Erythroblast (primary cell): Measurements from ENCODE around the gene C22orf31.
"Not testable (repeated sequence)": the region's sequence is repeated elsewhere in the genome, so short reads cannot be mapped to it uniquely, and the experiment has no call there.

ENCODE experiments used
- DNase-seq, 2 experiments: peaks; one replicate each; lab custom pipeline; 2025; lab: John Stamatoyannopoulos, UW
- GATA1 ChIP-seq: IDR thresholded peaks from 2 replicates; pipeline ENCODE4 v1.6.1; 2011; ENCODE audit warnings: low read depth, mild to moderate bottlenecking, control low read depth, low read length, moderate library complexity
- POLR2A ChIP-seq: IDR thresholded peaks from 2 replicates; pipeline ENCODE4 v1.6.1; 2011; ENCODE audit warnings: mild to moderate bottlenecking, low read length

C22orf31 gene

DNA sequence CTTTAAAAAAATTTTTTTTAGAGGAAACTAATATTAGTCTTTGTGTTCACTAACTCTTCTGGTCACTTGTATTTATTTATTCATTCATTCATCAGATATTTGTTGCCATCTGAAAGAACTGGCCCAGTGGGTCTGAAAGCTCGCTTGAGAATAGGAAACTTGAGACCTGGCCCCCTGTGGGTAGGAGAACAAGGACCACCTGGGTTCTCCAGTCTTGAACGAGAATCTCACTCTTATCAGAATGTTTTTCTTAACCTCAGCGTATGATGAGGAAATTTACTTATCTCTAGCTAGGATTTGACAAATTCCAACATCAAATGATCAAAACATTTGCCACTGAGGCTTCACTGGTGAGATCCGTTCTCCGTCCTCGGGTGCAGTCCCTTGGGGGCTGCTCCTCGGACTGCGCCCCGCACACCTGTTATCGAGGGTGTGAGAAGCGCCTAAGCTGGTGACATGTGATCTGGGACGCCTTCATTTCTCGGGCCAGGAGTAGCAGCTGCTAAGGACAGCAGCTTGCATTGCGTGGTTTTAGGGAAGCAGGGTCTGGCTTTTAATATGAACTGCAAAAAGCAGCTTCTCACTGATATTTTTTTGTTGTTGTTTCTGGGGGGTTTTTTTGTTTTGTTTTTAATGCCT lies 6.3 kb downstream of the C22orf31 start:
- no peak for DNase-seq
- TF ChIP-seq POLR2A (no peak), GATA1 (no peak)

DNA sequence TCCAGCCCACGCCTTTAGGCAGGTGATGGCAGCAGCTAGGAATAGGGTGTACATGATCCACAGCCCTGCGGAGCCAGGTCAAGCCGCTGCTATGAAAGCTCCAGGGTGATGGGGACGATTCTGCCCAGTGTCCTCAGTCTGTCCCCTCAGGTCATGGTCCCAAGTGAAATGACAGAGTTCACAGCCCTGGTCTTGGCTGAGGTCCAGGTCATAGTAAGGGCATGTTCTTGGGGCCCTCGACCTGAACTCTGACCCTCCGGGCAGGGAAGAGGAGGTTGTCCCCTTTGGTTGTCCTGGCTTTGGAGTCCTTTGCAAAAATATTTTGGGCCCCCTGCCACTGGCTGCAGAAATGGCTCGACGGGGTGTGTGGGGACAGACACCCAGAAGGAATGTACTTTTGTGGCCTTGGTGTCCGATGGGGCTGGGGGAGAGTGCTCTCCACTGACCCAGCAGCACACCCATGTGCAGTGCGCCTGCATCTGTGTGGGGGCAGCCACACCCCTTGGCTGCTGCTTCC lies 7.3 kb downstream of the C22orf31 start:
- TF ChIP-seq GATA1 (no peak), POLR2A (no peak)
- no peak for DNase-seq

DNA sequence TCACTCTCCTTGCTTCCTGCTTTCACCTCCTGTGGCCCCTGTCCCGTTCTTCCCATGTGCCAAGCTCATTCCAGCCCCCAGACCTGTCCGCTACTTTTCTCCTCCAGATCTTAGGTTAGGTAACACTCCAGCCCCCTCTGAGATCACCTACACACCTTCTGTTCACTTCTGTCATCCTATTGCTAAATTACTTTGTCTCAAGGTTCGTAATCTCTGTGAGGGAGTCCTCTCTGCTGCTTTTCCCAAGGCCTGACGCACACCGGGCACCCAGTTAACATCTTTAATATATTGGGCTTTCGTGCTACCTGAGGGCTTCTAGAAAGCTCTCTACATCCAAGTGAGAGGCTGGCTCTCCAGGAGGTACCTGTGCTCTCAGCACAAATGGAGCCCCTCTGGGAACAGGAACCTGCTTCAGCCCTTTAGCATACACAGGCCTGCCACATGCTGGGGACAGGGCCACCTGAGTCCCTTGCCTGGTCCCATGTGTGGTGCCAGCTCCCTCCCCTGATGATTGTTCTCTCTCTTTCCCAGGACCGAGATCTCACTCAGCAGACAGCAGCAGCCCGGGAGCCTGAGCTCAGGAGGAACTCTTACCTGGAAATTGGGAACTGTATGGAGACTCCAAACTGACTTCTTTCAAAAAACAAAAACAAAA lies 8.5 kb downstream of the C22orf31 start:
- DNase-seq = no peak
- TF ChIP-seq GATA1 (no peak), POLR2A (no peak)

DNA sequence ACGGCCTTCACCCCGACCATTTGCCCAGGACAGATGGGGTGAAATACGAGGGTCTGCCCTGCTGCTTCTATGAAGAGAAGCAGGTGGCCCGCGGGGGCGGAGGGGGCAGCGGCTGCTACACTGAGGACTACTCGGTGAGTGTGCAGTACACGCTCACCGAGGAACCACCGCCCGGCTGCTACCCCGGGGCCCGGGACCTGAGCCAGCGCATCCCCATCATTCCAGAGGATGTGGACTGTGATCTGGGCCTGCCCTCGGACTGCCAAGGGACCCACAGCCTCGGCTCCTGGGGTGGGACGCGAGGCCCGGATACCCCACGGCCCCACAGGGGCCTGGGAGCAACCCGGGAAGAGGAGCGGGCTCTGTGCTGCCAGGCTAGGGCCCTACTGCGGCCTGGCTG lies 11.2 kb downstream of the C22orf31 start:
- TF ChIP-seq GATA1 (no peak), POLR2A (no peak)
- DNase-seq = no peak

DNA sequence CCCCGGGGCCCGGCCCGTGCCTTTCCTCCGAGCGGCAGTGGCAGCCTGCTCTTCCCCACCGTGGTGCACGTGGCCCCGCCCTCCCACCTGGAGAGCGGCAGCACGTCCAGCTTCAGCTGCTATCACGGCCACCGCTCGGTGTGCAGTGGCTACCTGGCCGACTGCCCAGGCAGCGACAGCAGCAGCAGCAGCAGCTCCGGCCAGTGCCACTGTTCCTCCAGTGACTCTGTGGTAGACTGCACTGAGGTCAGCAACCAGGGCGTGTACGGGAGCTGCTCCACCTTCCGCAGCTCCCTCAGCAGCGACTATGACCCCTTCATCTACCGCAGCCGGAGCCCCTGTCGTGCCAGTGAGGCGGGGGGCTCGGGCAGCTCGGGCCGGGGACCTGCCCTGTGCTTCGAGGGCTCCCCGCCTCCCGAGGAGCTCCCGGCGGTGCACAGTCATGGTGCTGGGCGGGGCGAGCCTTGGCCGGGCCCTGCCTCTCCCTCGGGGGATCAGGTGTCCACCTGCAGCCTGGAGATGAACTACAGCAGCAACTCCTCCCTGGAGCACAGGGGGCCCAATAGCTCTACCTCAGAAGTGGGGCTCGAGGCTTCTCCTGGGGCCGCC lies 11.9 kb downstream of the C22orf31 start:
- no peak for DNase-seq
- TF ChIP-seq POLR2A = no peak
- no peak for TF ChIP-seq GATA1

DNA sequence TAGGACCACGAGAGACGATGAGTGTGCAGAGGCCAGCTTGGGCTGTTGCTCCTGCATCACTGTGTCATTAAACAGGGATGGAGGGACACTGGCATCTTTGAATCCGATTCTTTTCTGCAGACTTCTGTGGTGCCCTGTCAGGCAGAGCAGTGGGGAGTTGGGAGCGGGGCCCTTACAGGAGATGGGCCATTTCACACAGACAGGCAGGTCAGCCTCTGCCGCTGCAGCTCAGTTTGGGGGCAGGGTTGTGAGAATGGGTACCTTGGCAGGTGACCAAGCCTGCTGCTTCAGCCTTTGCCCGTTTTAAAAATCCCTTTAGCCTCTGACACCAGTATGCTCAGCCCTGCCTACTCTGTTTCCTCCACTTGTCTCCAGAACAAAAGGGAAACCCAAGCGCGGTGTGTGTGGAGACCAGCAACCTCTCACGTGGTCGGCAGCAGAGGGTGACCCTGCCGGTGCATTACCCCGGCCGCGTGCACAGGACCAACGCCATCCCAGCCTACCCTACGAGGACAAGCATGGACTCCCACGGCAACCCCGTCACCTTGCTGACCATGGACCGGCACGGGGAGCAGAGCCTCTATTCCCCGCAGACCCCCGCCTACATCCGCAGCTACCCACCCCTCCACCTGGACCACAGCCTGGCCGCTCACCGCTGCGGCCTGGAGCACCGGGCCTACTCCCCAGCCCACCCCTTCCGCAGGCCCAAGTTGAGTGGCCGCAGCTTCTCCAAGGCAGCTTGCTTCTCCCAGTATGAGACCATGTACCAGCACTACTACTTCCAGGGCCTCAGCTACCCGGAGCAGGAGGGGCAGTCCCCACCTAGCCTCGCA lies 12.6 kb downstream of the C22orf31 start:
- DNase-seq = no peak
- TF ChIP-seq POLR2A = no peak
- TF ChIP-seq GATA1 = no peak

DNA sequence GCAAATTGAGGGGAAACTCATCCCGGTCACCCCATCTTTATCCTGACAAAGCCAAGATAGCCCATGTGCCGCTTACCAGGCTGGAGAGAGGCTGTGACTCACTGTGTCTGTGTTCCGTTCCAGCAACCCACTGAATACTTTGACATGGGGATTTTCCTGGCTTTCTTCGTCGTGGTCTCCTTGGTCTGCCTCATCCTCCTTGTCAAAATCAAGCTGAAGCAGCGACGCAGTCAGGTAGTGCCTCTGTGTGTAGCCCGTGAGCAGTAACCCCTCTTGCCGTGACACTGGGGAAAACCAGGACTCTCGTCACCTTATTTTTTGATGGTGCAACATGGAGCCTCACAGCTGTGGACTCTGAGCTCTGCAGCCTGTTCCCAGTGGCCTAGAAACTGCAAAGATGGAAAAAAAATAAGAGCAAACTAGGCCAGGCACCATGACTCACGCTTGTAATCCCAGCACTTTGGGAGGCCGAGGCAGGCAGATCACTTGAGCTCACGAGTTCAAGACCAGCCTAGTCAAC lies 16.9 kb downstream of the C22orf31 start:
- DNase-seq = no peak
- no peak for TF ChIP-seq GATA1
- no peak for TF ChIP-seq POLR2A

DNA sequence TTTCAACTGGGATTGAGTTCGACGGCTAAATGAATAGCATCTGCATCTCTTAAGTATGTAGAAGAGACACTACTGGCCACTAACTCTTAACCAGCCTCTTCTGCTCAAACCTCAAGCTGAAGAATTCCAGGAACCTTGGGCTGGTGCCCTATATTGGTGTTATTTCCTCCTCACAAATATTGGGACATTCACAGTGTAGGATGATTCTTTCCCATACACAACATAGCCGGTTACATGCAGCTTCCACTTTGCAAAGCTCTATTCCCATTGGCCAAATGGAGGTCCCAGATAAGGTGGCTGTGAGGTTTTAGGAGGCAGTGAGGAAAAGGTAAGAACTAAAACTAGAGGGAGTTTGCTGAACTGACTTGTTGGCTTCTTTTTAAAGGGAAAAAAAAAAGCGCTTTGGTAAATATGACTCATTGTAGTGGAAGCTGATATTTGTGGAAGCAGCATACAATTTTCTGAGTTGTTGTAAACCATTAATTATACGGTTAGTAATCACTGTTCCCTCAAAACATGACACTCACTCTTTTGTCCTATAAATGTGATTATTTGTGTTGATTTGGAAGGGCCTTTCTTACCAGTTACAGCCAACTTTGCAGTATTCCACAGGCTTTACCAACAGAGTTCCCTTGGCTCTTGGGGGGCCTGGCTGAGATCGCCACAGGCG lies 17.6 kb downstream of the C22orf31 start:
- DNase-seq = no peak
- TF ChIP-seq POLR2A (no peak), GATA1 (no peak)

DNA sequence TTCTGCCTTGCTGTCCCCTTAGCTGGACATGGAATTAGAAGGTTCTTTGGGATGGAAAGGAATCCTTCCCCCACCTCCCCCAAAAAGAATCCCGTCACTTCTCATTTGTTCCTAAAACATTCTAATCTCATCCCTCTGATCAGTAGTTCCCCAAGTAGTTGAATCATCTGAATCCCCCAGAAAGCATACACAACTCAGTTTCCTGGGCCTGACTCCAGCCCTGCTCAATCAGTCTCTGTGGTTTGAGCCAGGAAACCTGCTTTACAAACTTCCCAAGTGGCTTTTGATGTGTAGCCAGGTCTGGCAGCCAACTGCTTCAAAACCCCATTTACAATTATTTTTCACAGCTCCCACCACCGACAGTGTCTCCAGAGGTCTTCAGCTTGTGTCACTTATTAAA lies 20.2 kb downstream of the C22orf31 start:
- no peak for TF ChIP-seq GATA1
- TF ChIP-seq POLR2A = no peak
- no peak for DNase-seq

DNA sequence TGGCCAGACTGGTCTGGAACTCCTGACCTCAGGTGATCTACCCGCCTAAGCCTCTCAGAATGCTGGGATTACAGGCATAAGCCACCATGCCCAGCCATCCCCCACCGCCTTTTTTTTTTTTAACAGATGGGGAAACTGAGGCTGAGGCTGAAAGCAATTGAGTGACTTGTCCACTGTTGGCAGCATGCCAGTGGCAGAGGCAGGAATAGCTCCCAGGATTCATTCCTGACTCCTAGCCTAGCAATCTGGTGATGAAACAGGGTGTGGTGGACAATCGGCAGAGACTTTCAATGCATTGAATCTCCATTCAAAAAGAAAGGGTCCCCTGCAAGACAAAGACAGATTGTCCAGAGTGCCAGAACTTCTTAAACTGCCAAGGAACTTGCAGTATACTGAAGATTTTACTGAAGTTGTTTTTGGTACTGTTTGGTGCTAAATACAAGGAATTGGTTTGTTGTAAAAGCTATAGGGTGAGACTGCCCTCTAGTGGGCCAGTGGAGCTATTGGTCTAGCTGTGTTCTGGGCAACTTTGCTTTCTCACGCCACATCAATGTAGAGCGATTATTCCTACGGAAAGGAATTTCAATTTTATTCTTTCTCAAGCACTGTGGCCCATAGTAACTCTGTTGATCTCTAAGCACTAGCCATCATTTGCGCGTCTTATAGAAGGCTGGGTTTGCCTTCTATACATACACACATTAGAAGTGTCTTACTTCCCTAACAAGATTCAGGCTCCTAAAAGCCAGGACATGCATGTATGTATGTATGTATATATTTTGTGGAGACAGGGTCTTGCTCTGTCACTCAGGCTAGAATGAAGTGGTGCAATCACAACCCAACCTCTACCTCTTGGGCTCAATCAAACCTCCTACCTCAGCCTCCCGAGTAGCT lies 21.0 kb downstream of the C22orf31 start:
- TF ChIP-seq GATA1 (no peak), POLR2A (no peak)
- peak; percentile 80 to 89 for DNase-seq

DNA sequence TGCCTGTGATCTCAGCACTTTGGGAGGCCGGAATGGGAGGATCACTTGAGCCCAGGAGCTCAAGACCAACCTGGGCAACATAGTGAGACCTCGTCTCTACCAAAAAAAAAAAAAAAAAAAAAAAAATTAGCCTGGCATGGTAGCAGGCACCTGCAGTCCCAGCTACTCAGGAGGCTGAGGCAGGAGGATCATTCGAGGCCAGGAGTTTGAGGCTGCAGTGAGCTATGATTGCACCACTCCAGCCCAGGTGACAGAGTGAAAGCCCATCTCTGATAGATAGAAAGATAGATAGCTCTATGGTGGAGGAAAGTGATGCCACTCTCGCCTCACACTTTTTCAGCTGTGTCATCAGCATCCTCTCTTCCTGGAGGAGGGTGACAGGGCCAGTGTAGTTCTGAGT lies 21.9 kb downstream of the C22orf31 start:
- not testable (repeated sequence) for DNase-seq

DNA sequence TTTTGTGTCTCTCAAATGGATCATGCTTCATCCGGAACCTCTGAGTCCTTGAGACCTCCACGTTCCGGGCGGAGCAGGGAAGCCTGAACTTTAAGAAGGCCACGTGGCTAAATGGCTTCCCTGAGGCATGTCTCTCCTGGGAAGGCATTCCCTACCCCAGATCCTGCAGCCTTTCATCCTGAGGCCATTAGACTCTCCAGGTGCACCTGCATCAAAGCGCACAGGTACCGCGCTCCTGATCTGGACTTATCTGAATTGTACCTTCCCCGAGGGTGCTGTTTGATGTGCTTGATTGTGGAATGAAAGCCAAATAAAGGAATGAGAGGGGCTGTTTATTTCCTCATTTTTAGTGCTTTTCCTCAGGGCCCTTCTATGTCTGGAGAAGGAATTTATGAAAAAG lies 22.5 kb downstream of the C22orf31 start:
- TF ChIP-seq GATA1 = no peak
- TF ChIP-seq POLR2A = no peak

More for the DNA sequence above, 22.5 kb downstream of the C22orf31 start:
- no peak for DNase-seq
